HG03064 (cell line): ENCODE measurements around the gene SETD2.
"Not testable (repeated sequence)": the region's sequence is repeated elsewhere in the genome, so short reads cannot be mapped to it uniquely, and the experiment has no call there.

ENCODE experiments used
- ATAC-seq: cut with Tn5 transposase; IDR thresholded peaks from one replicate; pipeline ENCODE4 v1.9.1; 2021; ENCODE audit warnings: low read depth; ENCODE audit not compliant: unreplicated experiment

The SETD2 gene

GRCh38 chr3:47151836-47152235 is 12.1 kb downstream of the SETD2 start:
- ATAC-seq: no peak

GRCh38 chr3:47149339-47149933 is 14.5 kb downstream of the SETD2 start:
- no peak for ATAC-seq

- ATAC-seq: no peak
Measured at GRCh38 chr3:47145272-47145671, 18.6 kb downstream of the SETD2 start.

- ATAC-seq: no peak
Measured at GRCh38 chr3:47143068-47143467, 20.8 kb downstream of the SETD2 start.

- not testable (repeated sequence) for ATAC-seq
Measured at GRCh38 chr3:47142536-47142935, 21.4 kb downstream of the SETD2 start.

- peak; percentile 78 for ATAC-seq
Measured at GRCh38 chr3:47140973-47141461, 22.9 kb downstream of the SETD2 start.

- not testable (repeated sequence) for ATAC-seq
Measured at GRCh38 chr3:47140553-47140952, 23.4 kb downstream of the SETD2 start.

GRCh38 chr3:47134311-47134710 is 29.6 kb downstream of the SETD2 start:
- no peak for ATAC-seq

GRCh38 chr3:47133641-47134040 is 30.3 kb downstream of the SETD2 start:
- ATAC-seq: no peak

GRCh38 chr3:47130557-47130956 is 33.4 kb downstream of the SETD2 start:
- ATAC-seq: no peak

- ATAC-seq: no peak
Measured at GRCh38 chr3:47128137-47128536, 35.8 kb downstream of the SETD2 start.

- ATAC-seq: no peak
Measured at GRCh38 chr3:47123857-47124256, 40.1 kb downstream of the SETD2 start.

- ATAC-seq: no peak
Measured at GRCh38 chr3:47121409-47121808, 42.5 kb downstream of the SETD2 start.

- ATAC-seq: no peak
Measured at GRCh38 chr3:47120138-47120537, 43.8 kb downstream of the SETD2 start.

- not testable (repeated sequence) for ATAC-seq
Measured at GRCh38 chr3:47119387-47119786, 44.5 kb downstream of the SETD2 start.

GRCh38 chr3:47117807-47118364 is 46.0 kb downstream of the SETD2 start:
- ATAC-seq: no peak

GRCh38 chr3:47115524-47115923 is 48.4 kb downstream of the SETD2 start:
- ATAC-seq: not testable (repeated sequence)

- no peak for ATAC-seq
Measured at GRCh38 chr3:47113669-47114365, 50.1 kb downstream of the SETD2 start.

- no peak for ATAC-seq
Measured at GRCh38 chr3:47112997-47113396, 50.9 kb downstream of the SETD2 start.

- ATAC-seq: no peak
Measured at GRCh38 chr3:47109393-47109792, 54.5 kb downstream of the SETD2 start.

GRCh38 chr3:47108546-47108945 is 55.4 kb downstream of the SETD2 start:
- ATAC-seq: no peak

GRCh38 chr3:47104259-47104658 is 59.7 kb downstream of the SETD2 start:
- no peak for ATAC-seq
